WTC11 (cell line): ENCODE results near the gene C9orf153. TPM values are rescaled to one million over a fixed set of nuclear protein-coding genes. Genes with fewer than 3 reads are reported as not detected.
A peak's percentile ranks its signal among the peaks of the same experiment; 100 is the strongest.

ENCODE experiments used
- ATAC-seq: fragments of 200-7000 bp; cut with Tn5 transposase; 2 replicates; pipeline ENCODE4 v1.10.0; 2021; ENCODE audit warnings: mild to moderate bottlenecking, moderate library complexity
- CTCF ChIA-PET: fragments of 300-600 bp; sonication (Branson Sonifier 250); formaldehyde crosslinking; loops from one replicate; lab custom pipeline; 2021; ENCODE audit warnings: antibody characterized with exemption; lab: Charles Lee
- POLR2A ChIA-PET: fragments of 350-600 bp; sonication (Branson Sonifier 250); formaldehyde crosslinking; loops from one replicate; lab custom pipeline; 2021; ENCODE audit warnings: antibody characterized with exemption; lab: Charles Lee
- DNase-seq: peaks from one replicate; pipeline ENCODE4 v3.0.0; 2021; ENCODE audit warnings: low spot score
- H3K27ac Mint-ChIP-seq: 2 replicates; pipeline ENCODE4 v1.8.0; 2021; ENCODE audit warnings: mixed read lengths
- H3K27me3 Mint-ChIP-seq: 2 replicates; pipeline ENCODE4 v1.8.0; 2021; ENCODE audit warnings: low read depth, mild to moderate bottlenecking, moderate library complexity, mixed read lengths
- H3K36me3 Mint-ChIP-seq: 2 replicates; pipeline ENCODE4 v1.8.0; 2021; ENCODE audit warnings: mixed read lengths
- H3K4me1 Mint-ChIP-seq: 2 replicates; pipeline ENCODE4 v1.8.0; 2022; ENCODE audit warnings: mixed read lengths
- H3K4me3 Mint-ChIP-seq: 2 replicates; pipeline ENCODE4 v1.8.0; 2021; ENCODE audit warnings: mild to moderate bottlenecking, moderate library complexity, mixed read lengths
- H3K9me3 Mint-ChIP-seq: 2 replicates; pipeline ENCODE4 v1.8.0; 2021; ENCODE audit warnings: mixed read lengths
- ATF1 ChIP-seq: sonication (generic); formaldehyde crosslinking; IDR thresholded peaks from 2 replicates; pipeline ENCODE4 v1.8.1; 2023; ENCODE audit warnings: mild to moderate bottlenecking, moderate library complexity, missing genetic modification reagents
- CBFB ChIP-seq: sonication (generic); formaldehyde crosslinking; IDR thresholded peaks from 2 replicates; pipeline ENCODE4 v1.8.1; 2022; ENCODE audit warnings: mild to moderate bottlenecking, low read depth, missing genetic modification reagents
- CTCF ChIP-seq: fragments of 200-600 bp; IDR thresholded peaks from 2 replicates; pipeline ENCODE4 v1.8.0; 2022; ENCODE audit warnings: antibody characterized with exemption
- ELF4 ChIP-seq: sonication (generic); formaldehyde crosslinking; IDR thresholded peaks from 2 replicates; pipeline ENCODE4 v1.8.1; 2022; ENCODE audit warnings: low read depth, mild to moderate bottlenecking, moderate library complexity, missing genetic modification reagents
- MXD4 ChIP-seq: fragments of 250-450 bp; sonication (Bioruptor Pico); IDR thresholded peaks from 2 replicates; pipeline ENCODE4 v1.8.0; 2021; ENCODE audit warnings: mild to moderate bottlenecking, moderate library complexity, borderline replicate concordance
- NR2C2 ChIP-seq: sonication (generic); formaldehyde crosslinking; IDR thresholded peaks from 2 replicates; pipeline ENCODE4 v1.8.0; 2022; ENCODE audit warnings: mild to moderate bottlenecking, missing genetic modification reagents
- ZNF263 ChIP-seq: sonication (generic); formaldehyde crosslinking; IDR thresholded peaks from 2 replicates; pipeline ENCODE4 v1.8.1; 2022; ENCODE audit warnings: low read depth, mild to moderate bottlenecking, moderate library complexity, missing genetic modification reagents
- ZNF281 ChIP-seq: sonication (generic); formaldehyde crosslinking; IDR thresholded peaks from 2 replicates; pipeline ENCODE4 v1.8.0; 2023; ENCODE audit warnings: mild to moderate bottlenecking, missing genetic modification reagents
- ZNF425 ChIP-seq: fragments of 250-450 bp; sonication (Bioruptor Pico); conservative IDR thresholded peaks from 2 replicates; pipeline ENCODE4 v1.9.0; 2021; ENCODE audit warnings: mild to moderate bottlenecking
- total RNA-seq: library from RNA; stranded (reverse); gene quantifications from 3 replicates; pipeline ENCODE4 v1.2.3, GENCODE V29; 2021
- TF ChIP-seq, protein P1 (sequence below): fragments of 250-450 bp; sonication (Bioruptor Pico); IDR thresholded peaks from 2 replicates; pipeline ENCODE4 v1.8.0; 2021; ENCODE audit warnings: mild to moderate bottlenecking
- TF ChIP-seq, protein P2 (sequence below): sonication (generic); formaldehyde crosslinking; IDR thresholded peaks from 2 replicates; pipeline ENCODE4 v1.8.1; 2023; ENCODE audit warnings: mild to moderate bottlenecking, missing genetic modification reagents

The C9orf153 gene
- total RNA-seq, 1 experiment from 2014 or later = not detected

GRCh38 chr9:86275962-86276361 is 16.5 kb upstream of the C9orf153 start:
- no peaks in the 10 kb centered on the region for H3K27me3 Mint-ChIP-seq
- ATAC-seq (peak; percentile 46), DNase-seq (no peak)
- H3K27ac Mint-ChIP-seq = no peak overlapping the region
- peaks cover 25% of the 10 kb centered on the region for H3K4me1 Mint-ChIP-seq
- no peaks in the 10 kb centered on the region for H3K9me3 Mint-ChIP-seq
- POLR2A ChIA-PET = no interaction called here
- CTCF ChIA-PET = interaction anchor here (0.6 to 3.0 kb wide), 8 partner anchors 9 to 456 kb away, joined by 3 to 22 read pairs (median 4); no protein-coding TSS in a partner anchor
- no peak overlapping the region for H3K4me3 Mint-ChIP-seq
- peak; percentile 35; the same call in 1 of the 2 replicates for TF ChIP-seq CTCF
- no peak for TF ChIP-seq ZNF425 (CRISPR knock-in tag)
- TF ChIP-seq, all 79 proteins: peak for 1
- H3K36me3 Mint-ChIP-seq = peaks cover 36% of the 10 kb centered on the region

DNA sequence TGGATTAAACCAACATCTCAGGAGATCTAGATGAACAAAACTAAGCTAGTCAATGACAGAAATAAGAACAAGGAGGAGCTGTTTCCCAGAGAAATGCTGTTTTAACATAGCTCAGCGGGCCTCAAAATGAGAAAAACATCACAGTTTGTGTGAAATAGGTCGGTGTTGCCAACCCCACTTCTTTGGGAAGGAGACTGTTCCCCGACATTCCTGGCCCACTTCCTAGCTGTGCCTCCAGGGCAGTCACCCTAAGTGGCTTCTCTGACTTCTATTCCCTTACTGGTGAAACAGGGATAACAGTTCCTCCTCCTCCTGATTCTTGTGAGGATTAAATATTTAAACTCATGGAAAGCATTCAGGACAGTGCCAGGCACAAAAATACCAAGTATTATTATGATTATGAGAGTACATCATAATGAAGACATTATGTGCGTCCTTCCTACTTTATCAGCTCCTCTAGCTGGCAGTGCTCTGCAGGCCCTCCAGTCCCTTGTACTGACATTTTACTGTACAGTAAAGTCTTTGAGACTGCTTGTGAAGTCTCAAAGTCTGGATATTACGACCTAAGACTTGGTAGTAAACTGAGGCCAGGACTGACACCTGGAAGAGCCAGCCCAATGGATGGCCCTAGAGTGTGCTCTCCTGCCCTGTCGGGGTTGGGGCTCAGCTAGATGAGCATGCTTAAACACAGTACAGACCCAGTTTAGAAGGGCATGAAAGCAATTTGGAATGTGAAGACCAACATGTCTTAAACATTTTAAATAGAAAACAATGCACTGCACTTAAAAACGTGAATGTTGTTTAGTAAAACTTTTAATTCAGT is 15.6 kb upstream of the C9orf153 start:
- Mint-ChIP-seq H3K4me3 (no peak overlapping the region), H3K27ac (no peak overlapping the region; the same call in 1 of the 2 replicates), H3K4me1 (peaks cover 17% of the 10 kb centered on the region), H3K36me3 (peaks cover 36% of the 10 kb centered on the region), H3K27me3 (no peaks in the 10 kb centered on the region), H3K9me3 (no peaks in the 10 kb centered on the region)
- DNase-seq (no peak), ATAC-seq (peak; percentile 30; the same call in 1 of the 2 replicates)
- CTCF ChIA-PET = interaction anchor here (0.6 to 3.0 kb wide), 9 partner anchors 9 to 455 kb away, joined by 3 to 22 read pairs (median 4); no protein-coding TSS in a partner anchor
- TF ChIP-seq, protein P1, sequence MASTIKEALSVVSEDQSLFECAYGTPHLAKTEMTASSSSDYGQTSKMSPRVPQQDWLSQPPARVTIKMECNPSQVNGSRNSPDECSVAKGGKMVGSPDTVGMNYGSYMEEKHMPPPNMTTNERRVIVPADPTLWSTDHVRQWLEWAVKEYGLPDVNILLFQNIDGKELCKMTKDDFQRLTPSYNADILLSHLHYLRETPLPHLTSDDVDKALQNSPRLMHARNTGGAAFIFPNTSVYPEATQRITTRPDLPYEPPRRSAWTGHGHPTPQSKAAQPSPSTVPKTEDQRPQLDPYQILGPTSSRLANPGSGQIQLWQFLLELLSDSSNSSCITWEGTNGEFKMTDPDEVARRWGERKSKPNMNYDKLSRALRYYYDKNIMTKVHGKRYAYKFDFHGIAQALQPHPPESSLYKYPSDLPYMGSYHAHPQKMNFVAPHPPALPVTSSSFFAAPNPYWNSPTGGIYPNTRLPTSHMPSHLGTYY (CRISPR knock-in tag) = no peak
- TF ChIP-seq ATF1 (no peak), ELF4 (no peak), CBFB (CRISPR knock-in tag) (no peak), MXD4 (CRISPR knock-in tag) (no peak), NR2C2 (CRISPR knock-in tag) (no peak), ZNF281 (CRISPR knock-in tag) (no peak)
- TF ChIP-seq, protein P2, sequence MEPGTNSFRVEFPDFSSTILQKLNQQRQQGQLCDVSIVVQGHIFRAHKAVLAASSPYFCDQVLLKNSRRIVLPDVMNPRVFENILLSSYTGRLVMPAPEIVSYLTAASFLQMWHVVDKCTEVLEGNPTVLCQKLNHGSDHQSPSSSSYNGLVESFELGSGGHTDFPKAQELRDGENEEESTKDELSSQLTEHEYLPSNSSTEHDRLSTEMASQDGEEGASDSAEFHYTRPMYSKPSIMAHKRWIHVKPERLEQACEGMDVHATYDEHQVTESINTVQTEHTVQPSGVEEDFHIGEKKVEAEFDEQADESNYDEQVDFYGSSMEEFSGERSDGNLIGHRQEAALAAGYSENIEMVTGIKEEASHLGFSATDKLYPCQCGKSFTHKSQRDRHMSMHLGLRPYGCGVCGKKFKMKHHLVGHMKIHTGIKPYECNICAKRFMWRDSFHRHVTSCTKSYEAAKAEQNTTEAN (CRISPR knock-in tag) = no peak
- POLR2A ChIA-PET = no interaction called here

DNA sequence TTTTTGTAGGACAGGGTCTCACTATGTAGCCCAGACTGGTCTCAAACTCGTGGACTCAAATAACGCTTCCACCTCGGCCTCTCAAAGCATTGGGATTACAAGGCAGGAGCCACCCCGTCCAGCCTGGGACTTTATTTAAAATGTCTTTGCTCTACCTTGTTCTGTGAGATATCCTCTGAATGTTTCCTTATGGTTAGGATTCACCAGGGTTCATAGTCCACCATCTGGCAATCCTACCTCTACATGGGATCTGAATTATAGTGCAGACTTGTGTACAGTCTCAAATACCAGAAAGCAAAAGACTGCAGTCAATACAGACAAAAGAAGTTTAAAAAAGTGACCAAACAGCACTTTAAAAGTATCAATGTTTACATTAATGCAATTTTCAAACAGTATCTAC is 12.8 kb upstream of the C9orf153 start:
- no peaks in the 10 kb centered on the region for H3K27me3 Mint-ChIP-seq

More for the DNA sequence above, 12.8 kb upstream of the C9orf153 start:
- H3K4me3 Mint-ChIP-seq = no peak overlapping the region
- ChIA-PET POLR2A (no interaction called here), CTCF (no interaction called here)
- TF ChIP-seq ZNF263 (CRISPR knock-in tag) = no peak
- ATAC-seq (no peak), DNase-seq (no peak)
- H3K4me1 Mint-ChIP-seq = peaks cover 6% of the 10 kb centered on the region
- H3K27ac Mint-ChIP-seq = no peak overlapping the region
- peaks cover 36% of the 10 kb centered on the region for H3K36me3 Mint-ChIP-seq
- no peaks in the 10 kb centered on the region for H3K9me3 Mint-ChIP-seq
